GM21737 (cell line): Measurements from ENCODE around the gene SLC25A36.
"Not testable (repeated sequence)": the region's sequence is repeated elsewhere in the genome, so short reads cannot be mapped to it uniquely, and the experiment has no call there.

Experiments used
- ATAC-seq: cut with Tn5 transposase; IDR thresholded peaks from one replicate; pipeline ENCODE4 v1.9.1; 2021; ENCODE audit warnings: mild to moderate bottlenecking, moderate library complexity; ENCODE audit not compliant: unreplicated experiment

SLC25A36 gene

GRCh38 chr3:140931016-140931454, 10.6 kb upstream of the SLC25A36 start:
- no peak for ATAC-seq

GRCh38 chr3:140931801-140932200, 9.8 kb upstream of the SLC25A36 start:
- no peak for ATAC-seq

GRCh38 chr3:140933109-140933508, 8.5 kb upstream of the SLC25A36 start:
- ATAC-seq = no peak

GRCh38 chr3:140933552-140933951, 8.1 kb upstream of the SLC25A36 start:
- no peak for ATAC-seq

GRCh38 chr3:140939305-140939704, 2.3 kb upstream of the SLC25A36 start:
- not testable (repeated sequence) for ATAC-seq

GRCh38 chr3:140941090-140941433, 574 bp upstream of the SLC25A36 start:
- ATAC-seq = no peak

GRCh38 chr3:140942221-140943104, 827 bp downstream of the SLC25A36 start:
- peak; percentile 39 for ATAC-seq

GRCh38 chr3:140943781-140944552, 2.3 kb downstream of the SLC25A36 start:
- no peak for ATAC-seq

GRCh38 chr3:140948460-140949249, 7.0 kb downstream of the SLC25A36 start:
- no peak for ATAC-seq

- ATAC-seq = no peak
Measured at GRCh38 chr3:140950144-140950543, 8.5 kb downstream of the SLC25A36 start.

GRCh38 chr3:140950863-140951262, 9.2 kb downstream of the SLC25A36 start:
- ATAC-seq = no peak

GRCh38 chr3:140951750-140952149, 10.1 kb downstream of the SLC25A36 start:
- ATAC-seq = not testable (repeated sequence)

- ATAC-seq = no peak
Measured at GRCh38 chr3:140953028-140953960, 11.7 kb downstream of the SLC25A36 start.

GRCh38 chr3:140954576-140954975, 12.9 kb downstream of the SLC25A36 start:
- no peak for ATAC-seq

- ATAC-seq = no peak
Measured at GRCh38 chr3:140955645-140956044, 14.0 kb downstream of the SLC25A36 start.

GRCh38 chr3:140956058-140956835, 14.6 kb downstream of the SLC25A36 start:
- no peak for ATAC-seq

- ATAC-seq = no peak
Measured at GRCh38 chr3:140972833-140973232, 31.2 kb downstream of the SLC25A36 start.

GRCh38 chr3:140974900-140975299, 33.3 kb downstream of the SLC25A36 start:
- ATAC-seq = no peak

GRCh38 chr3:140980663-140981062, 39.0 kb downstream of the SLC25A36 start:
- ATAC-seq = no peak
